ENCODE measurements around the gene RACGAP1.

RACGAP1 gene

GRCh38 chr12:49941556-49942511 is 83.5 kb downstream of the RACGAP1 start:
- no peak for DNase-seq (ENCODE audit: low spot score)

DNA sequence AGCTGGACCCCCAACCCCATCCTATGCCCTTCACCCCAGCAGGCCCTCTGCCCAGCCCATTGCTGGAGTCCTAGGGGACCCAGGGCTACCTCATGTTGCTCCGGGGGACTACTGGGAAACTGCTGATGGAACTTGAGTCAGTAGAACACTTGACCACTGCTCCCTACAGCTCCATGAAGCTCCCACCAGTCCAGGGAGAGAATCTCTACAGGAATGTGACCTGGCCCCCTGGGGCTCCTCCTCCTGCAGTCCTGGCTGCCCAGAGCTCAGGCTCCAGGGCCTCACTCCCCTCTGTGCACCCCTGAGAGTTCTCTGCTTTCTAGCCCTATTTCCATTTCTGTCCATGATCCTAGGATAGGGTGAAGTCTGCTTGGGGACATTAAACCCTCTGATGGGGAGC is 85.6 kb downstream of the RACGAP1 start:
- DNase-seq (ENCODE audit: low spot score): no peak

DNA sequence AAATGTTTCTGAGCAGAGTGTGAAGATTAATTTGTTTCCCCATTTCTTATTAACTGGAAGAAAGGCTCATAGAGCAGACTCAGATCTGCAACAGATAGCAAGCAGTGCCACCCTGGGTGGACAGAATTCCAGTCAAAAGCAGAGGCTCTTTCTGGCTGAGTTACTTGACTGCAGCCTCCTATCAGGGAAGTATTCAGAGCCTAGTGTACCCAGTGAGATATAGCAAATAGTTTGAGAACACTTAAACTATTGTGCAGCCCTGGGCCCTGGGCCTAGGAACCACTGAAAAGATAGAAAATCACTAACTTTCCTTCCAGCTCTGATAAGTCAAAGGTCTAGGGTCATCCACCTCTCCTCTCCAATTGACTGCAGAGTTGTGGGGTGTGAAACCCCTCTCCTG is 86.0 kb downstream of the RACGAP1 start:
- DNase-seq (ENCODE audit: low spot score): no peak
